Measurements from ENCODE around the gene SF3B3.

DNA sequence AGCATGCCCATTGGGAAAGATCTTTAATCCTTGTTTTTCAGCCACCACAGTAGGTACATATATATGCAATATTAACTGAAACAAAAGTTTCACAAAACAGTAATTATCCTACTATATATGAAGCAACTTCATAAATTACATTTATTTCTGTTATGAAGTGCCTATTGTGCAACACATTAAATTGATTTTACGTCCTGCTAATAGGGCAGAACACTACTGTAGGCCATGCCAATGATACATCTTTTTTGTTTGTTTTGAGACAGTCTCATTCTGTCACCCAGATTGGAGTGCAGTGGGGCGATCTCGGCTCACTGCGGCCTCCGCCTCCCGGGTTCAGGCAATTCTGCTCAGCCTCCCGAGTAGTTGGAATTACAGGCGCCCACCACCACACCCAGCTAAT, 29.1 kb downstream of the SF3B3 start:
- TF ChIP-seq, protein P1, sequence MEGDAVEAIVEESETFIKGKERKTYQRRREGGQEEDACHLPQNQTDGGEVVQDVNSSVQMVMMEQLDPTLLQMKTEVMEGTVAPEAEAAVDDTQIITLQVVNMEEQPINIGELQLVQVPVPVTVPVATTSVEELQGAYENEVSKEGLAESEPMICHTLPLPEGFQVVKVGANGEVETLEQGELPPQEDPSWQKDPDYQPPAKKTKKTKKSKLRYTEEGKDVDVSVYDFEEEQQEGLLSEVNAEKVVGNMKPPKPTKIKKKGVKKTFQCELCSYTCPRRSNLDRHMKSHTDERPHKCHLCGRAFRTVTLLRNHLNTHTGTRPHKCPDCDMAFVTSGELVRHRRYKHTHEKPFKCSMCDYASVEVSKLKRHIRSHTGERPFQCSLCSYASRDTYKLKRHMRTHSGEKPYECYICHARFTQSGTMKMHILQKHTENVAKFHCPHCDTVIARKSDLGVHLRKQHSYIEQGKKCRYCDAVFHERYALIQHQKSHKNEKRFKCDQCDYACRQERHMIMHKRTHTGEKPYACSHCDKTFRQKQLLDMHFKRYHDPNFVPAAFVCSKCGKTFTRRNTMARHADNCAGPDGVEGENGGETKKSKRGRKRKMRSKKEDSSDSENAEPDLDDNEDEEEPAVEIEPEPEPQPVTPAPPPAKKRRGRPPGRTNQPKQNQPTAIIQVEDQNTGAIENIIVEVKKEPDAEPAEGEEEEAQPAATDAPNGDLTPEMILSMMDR (conservative IDR thresholded peaks at IDR 0.05), result no peak
- TF ChIP-seq EZH2 (IDR thresholded peaks at IDR 0.05; ENCODE audit: low read depth), result no peak

Data from PC-9 (cell line).